BE2C (cell line): Measurements from ENCODE around the gene GATAD1.
"Not testable (repeated sequence)": the region's sequence is repeated elsewhere in the genome, so short reads cannot be mapped to it uniquely, and the experiment has no call there.

Source experiments
- DNase-seq: peaks from one replicate; pipeline ENCODE4 v3.0.0-alpha.2; 2020
- H3K27me3 ChIP-seq: fragments of 250-450 bp; sonication (Bioruptor Pico); 2 replicates; pipeline ENCODE4 v1.5.1; 2020; ENCODE audit warnings: mild to moderate bottlenecking
- H3K36me3 ChIP-seq: fragments of 250-450 bp; sonication (Bioruptor Pico); 2 replicates; pipeline ENCODE4 v1.5.1; 2020; ENCODE audit warnings: mild to moderate bottlenecking
- H3K4me1 ChIP-seq: fragments of 250-450 bp; sonication (Bioruptor Pico); 2 replicates; pipeline ENCODE4 v1.5.1; 2020
- H3K4me3 ChIP-seq: 2 replicates; pipeline ENCODE4 v1.5.1; 2011; ENCODE audit warnings: low read depth, low read length
- H3K9me3 ChIP-seq: fragments of 250-450 bp; sonication (Bioruptor Pico); 2 replicates; pipeline ENCODE4 v1.5.1; 2020
- TF ChIP-seq, protein P1 (sequence below): IDR thresholded peaks from 2 replicates; pipeline ENCODE4 v1.5.1; 2012; ENCODE audit warnings: mild to moderate bottlenecking, low read depth, low read length

Gene GATAD1

DNA sequence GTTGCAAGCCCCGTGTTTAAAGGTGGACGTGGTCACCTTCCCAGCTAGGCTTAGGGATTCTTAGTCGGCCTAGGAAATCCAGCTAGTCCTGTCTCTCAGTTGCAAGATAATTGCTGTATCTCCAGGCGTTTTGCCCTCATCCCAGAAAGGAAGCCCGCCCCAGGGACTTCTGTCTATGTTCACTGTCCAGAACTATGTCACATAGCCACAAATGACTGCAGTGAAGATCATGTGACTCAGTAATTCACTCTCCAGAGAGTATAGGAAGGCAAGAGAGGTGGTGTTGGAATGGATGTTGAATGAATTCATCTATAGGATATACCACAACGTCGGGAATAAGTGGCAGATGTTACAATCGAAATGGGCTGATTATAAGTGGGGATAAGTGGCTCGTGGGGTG lies 30.8 kb downstream of the GATAD1 start:
- TF ChIP-seq, protein P1, sequence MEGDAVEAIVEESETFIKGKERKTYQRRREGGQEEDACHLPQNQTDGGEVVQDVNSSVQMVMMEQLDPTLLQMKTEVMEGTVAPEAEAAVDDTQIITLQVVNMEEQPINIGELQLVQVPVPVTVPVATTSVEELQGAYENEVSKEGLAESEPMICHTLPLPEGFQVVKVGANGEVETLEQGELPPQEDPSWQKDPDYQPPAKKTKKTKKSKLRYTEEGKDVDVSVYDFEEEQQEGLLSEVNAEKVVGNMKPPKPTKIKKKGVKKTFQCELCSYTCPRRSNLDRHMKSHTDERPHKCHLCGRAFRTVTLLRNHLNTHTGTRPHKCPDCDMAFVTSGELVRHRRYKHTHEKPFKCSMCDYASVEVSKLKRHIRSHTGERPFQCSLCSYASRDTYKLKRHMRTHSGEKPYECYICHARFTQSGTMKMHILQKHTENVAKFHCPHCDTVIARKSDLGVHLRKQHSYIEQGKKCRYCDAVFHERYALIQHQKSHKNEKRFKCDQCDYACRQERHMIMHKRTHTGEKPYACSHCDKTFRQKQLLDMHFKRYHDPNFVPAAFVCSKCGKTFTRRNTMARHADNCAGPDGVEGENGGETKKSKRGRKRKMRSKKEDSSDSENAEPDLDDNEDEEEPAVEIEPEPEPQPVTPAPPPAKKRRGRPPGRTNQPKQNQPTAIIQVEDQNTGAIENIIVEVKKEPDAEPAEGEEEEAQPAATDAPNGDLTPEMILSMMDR = no peak
- H3K4me1 ChIP-seq = no peaks in the 10 kb centered on the region

DNA sequence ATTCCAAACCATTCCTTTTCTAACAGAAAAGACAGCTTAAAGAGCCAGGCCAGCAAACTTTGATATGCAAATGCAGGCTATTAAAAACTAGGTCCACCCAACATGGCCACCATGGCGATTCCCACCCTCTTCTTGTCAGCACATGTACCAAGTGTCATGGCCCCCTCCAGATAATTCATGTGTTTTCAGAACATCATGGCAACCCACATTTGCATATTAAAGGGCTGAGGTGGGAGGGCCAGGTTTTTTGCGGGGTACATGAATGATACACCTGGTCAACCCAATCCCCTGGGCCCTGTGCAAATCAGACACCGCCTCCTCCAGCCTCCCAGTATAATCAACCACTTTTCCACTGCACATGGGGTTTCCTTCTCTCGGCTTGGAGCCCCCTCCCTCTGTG lies 31.4 kb downstream of the GATAD1 start:
- TF ChIP-seq, protein P1 = no peak
- H3K4me3 ChIP-seq = no peak overlapping the region
- no peaks in the 10 kb centered on the region for H3K36me3 ChIP-seq
- no peak for DNase-seq
- H3K4me1 ChIP-seq = no peaks in the 10 kb centered on the region
- no peaks in the 10 kb centered on the region for H3K27me3 ChIP-seq
- H3K9me3 ChIP-seq = no peaks in the 10 kb centered on the region

More for the DNA sequence above, 30.8 kb downstream of the GATAD1 start:
- Histone ChIP-seq H3K4me3 (no peak overlapping the region), H3K27me3 (no peaks in the 10 kb centered on the region), H3K36me3 (no peaks in the 10 kb centered on the region), H3K9me3 (no peaks in the 10 kb centered on the region)
- DNase-seq = no peak

DNA sequence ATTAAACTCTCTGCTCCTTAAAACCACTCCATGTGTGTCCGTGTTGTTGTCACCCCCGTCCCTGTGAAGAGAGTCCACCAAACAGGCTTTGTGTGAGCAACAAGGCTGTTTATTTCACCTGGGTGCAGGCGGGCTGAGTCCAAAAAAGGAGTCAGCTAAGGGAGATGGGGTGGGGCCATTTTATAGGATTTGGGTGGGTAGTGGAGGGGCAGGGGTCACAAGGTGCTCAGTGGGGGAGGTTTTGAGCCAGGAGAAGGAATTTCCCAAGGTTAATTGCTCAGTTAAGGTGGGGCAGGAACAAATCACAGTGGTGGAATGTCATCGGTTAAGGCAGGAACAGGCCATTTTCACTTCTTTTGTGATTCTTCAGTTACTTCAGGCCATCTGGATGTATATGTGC lies 31.9 kb downstream of the GATAD1 start:
- H3K4me3 ChIP-seq, H3K9me3 ChIP-seq, H3K4me1 ChIP-seq, H3K36me3 ChIP-seq, H3K27me3 ChIP-seq, DNase-seq: not testable (repeated sequence)

DNA sequence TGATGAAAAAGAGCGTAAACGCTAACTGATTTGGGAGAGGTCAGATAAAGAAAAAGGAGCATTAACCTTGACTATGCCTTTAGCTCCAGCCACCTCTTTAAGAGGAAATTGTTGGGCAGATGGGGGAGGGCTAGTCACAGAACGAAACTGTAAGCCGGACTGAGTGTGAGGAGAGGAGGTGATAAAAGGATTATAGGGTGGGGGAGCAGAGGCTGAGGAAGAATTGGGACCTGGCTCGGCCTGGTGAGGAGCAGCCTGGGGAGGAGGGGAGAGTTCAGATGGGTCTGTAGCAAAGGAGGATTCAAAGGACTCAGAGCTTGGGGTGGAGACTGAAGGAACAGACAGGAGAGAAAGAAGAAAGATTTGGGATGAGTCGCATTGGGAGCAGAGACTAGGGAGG lies 36.3 kb downstream of the GATAD1 start:
- not testable (repeated sequence) for H3K4me3 ChIP-seq, H3K4me1 ChIP-seq, H3K36me3 ChIP-seq, H3K9me3 ChIP-seq, DNase-seq, H3K27me3 ChIP-seq

DNA sequence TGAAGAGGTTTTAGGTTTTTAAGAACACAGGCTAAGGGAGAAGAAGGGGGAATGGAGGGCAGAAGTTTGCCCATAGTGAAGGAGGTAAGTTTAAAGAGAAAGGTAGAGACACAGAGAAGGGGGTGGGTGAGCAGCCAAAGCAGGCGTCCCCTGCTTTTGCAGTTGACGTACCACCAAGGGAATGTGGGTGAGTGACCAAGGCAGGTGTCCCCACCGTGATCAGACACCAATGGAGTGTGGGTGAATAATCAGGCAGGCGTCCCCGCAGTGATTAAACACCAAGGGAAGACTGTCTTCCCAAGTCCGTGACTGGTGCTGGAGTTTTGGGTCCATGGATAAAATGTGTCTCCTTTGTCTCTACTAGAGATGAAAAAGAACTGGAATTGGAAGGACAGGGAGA lies 36.9 kb downstream of the GATAD1 start:
- H3K9me3 ChIP-seq = not testable (repeated sequence)

DNA sequence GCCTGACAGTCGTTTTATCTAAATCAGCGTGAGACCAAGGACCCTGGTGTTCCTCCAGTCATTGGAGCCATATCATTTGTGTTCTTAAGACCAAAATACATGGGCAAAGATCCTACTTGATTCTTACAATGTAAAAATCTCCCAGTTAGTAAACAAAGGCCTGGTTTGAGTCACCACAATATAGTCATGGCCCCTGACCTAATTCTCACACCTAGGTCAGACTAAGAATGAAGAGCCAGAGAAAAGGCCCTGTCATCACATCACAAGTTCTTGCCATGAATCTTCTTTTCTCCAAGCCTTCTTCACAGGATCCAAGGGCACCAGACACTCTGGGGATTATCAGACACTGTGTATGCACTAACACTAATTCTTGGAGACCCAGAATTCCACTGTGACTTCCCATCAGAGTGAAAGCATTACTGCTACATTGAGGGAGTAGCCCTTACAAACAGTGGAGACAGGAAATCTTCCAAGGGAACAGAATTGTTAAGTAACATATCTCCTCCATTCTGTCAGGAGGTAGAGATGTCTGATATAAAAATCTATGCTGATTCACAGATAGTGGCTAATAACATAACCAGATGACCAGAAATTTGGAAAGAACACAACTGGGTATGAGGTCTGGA lies 38.1 kb downstream of the GATAD1 start:
- no peaks in the 10 kb centered on the region for H3K27me3 ChIP-seq
- TF ChIP-seq, protein P1 = no peak
- H3K9me3 ChIP-seq = no peaks in the 10 kb centered on the region
- H3K4me1 ChIP-seq = no peaks in the 10 kb centered on the region
- no peak for DNase-seq
- H3K36me3 ChIP-seq = no peaks in the 10 kb centered on the region; the same call in 1 of the 2 replicates
- H3K4me3 ChIP-seq = no peak overlapping the region

More for the DNA sequence above, 36.9 kb downstream of the GATAD1 start:
- H3K4me1 ChIP-seq, H3K36me3 ChIP-seq, H3K27me3 ChIP-seq, DNase-seq, H3K4me3 ChIP-seq: not testable (repeated sequence)

DNA sequence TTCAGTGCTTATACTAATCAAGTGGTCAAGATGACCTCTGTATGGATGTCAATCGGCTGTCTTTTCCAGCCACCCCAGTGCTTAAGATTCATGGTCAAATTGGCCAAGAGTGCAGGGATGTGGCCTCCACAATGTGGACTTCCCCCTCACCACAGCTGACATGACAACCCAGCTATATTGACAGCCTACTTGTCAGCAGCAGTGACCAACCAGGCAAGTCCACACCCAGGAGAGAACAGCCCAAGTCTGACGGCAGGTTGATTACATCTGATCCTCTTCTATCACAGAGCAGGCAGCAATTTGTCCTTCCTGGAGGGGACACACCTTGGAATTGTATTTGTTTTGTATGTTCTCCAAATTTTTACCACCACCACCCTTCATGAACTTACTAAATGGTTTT lies 38.7 kb downstream of the GATAD1 start:
- H3K36me3 ChIP-seq = peaks cover 2% of the 10 kb centered on the region
- H3K4me3 ChIP-seq = no peak overlapping the region
- no peak for DNase-seq
- no peaks in the 10 kb centered on the region for H3K9me3 ChIP-seq
- no peaks in the 10 kb centered on the region for H3K27me3 ChIP-seq
- TF ChIP-seq, protein P1 = no peak
- H3K4me1 ChIP-seq = no peaks in the 10 kb centered on the region

DNA sequence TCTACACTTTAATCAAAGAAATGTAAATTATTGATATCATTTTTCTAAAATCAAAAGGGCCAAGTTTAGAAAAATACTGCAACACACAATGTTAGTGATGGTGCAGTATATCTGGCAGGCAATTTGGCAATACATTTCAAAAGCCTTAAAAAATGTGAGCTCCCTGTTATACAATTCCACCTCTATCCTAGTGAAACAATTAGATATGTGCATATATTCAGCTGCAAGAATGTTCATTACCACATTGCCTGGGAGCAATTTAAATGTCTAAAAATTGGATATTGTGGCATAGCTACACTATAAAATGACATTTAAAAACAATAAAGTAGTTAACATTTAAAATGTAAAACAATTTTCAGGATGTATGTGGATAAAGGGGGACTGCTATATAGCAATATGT lies 40.5 kb downstream of the GATAD1 start:
- Histone ChIP-seq H3K9me3 (no peaks in the 10 kb centered on the region), H3K4me1 (no peaks in the 10 kb centered on the region), H3K4me3 (no peak overlapping the region), H3K36me3 (peaks cover 5% of the 10 kb centered on the region), H3K27me3 (no peaks in the 10 kb centered on the region)
- no peak for DNase-seq
- TF ChIP-seq, protein P1 = no peak
